HCT116 (cell line): Measurements from ENCODE around the gene CFAP410. TPM values are rescaled to one million over a fixed set of nuclear protein-coding genes. Genes with fewer than 3 reads are reported as not detected.

Source experiments
- ATAC-seq: fragments of 200-7000 bp; cut with Tn5 transposase; 2 replicates; pipeline ENCODE4 v1.9.1; 2020; ENCODE audit warnings: mild to moderate bottlenecking, moderate library complexity
- BruUV-seq: library from RNA; stranded (reverse); fragments of 400-500 nt; replicated peaks from 2 replicates; lab custom pipeline; 2021; lab: Mats Ljungman, UMichigan
- CTCF ChIA-PET: fragments of 300-600 bp; sonication (Branson Sonifier 250); formaldehyde crosslinking; loops from one replicate; lab custom pipeline; 2021; ENCODE audit warnings: antibody characterized with exemption; lab: Charles Lee
- POLR2A ChIA-PET: fragments of 300-600, 350-600 bp; sonication (Branson Sonifier 250); formaldehyde crosslinking; loops from one replicate; lab custom pipeline; 2021; ENCODE audit warnings: antibody characterized with exemption; lab: Charles Lee
- RAD21 ChIA-PET, 2 experiments: fragments of 300-600 bp; sonication (Branson Sonifier 250); formaldehyde crosslinking; loops; one replicate each; lab custom pipeline; 2023; ENCODE audit warnings: low total read pairs in 2 of 2; ENCODE audit not compliant: uncharacterized antibody in 2 of 2, unreplicated experiment in 2 of 2, low non-redundant PET in 1 of 2; lab: Charles Lee
- DNase-seq: peaks from one replicate; pipeline ENCODE4 v3.0.0-alpha.2; 2010; ENCODE audit warnings: low read depth, low spot score
- H2AFZ ChIP-seq: fragments of 200-600 bp; shearing (Covaris generic), sonication (generic); 2 replicates; pipeline ENCODE4 v1.6.1; 2017; ENCODE audit warnings: low read depth, mixed run types, mixed read lengths, antibody characterized with exemption, low read length; ENCODE audit not compliant: poor library complexity, severe bottlenecking
- H3K27ac ChIP-seq: 2 replicates; pipeline ENCODE4 v1.5.1; 2012; ENCODE audit warnings: low read depth, low read length
- H3K27me3 ChIP-seq: fragments of 200-600 bp; sonication (generic); 2 replicates; pipeline ENCODE4 v1.6.1; 2016; ENCODE audit warnings: mixed run types, low read length, mixed read lengths; ENCODE audit not compliant: insufficient read depth
- H3K36me3 ChIP-seq, 2 experiments: fragments of 200-500 bp in 1 of 2; fragments of 200-600 bp in 1 of 2; sonication (Bioruptor generic) in 1 of 2; sonication (generic) in 1 of 2; 2 replicates each; pipeline versions ENCODE4 v1.5.1 to v1.6.1; 2014 to 2016; ENCODE audit warnings: low read length in 2 of 2, inconsistent platforms in 1 of 2, mixed read lengths in 1 of 2, mixed run types in 1 of 2; ENCODE audit not compliant: insufficient read depth in 2 of 2, control insufficient read depth in 1 of 2
- H3K4me1 ChIP-seq, 2 experiments: fragments of 200-600 bp in 1 of 2; sonication (generic) in 1 of 2; 2 replicates each; pipeline versions ENCODE4 v1.5.1 to v1.6.1; 2012 to 2017; ENCODE audit warnings: low read length in 2 of 2, inconsistent platforms in 1 of 2, mild to moderate bottlenecking in 1 of 2, mixed read lengths in 1 of 2, mixed run types in 1 of 2, moderate library complexity in 1 of 2; ENCODE audit not compliant: insufficient read depth in 2 of 2, control insufficient read depth in 1 of 2
- H3K4me2 ChIP-seq: fragments of 200-600 bp; sonication (generic); 2 replicates; pipeline ENCODE4 v1.6.1; 2017; ENCODE audit warnings: mixed run types, low read length, mixed read lengths
- H3K4me3 ChIP-seq, 2 experiments: fragments of 200-600 bp in 1 of 2; sonication (generic) in 1 of 2; replicated peaks in 1 of 2; 2 replicates each; pipeline ENCODE4 v1.5.1; 2011 to 2016; ENCODE audit warnings: low read length in 2 of 2, control low read depth in 1 of 2, low read depth in 1 of 2, mild to moderate bottlenecking in 1 of 2, mixed read lengths in 1 of 2, mixed run types in 1 of 2
- H3K79me2 ChIP-seq: fragments of 200-600 bp; sonication (generic); 2 replicates; pipeline ENCODE4 v1.6.1; 2017; ENCODE audit warnings: mild to moderate bottlenecking, mixed run types, low read length, moderate library complexity, mixed read lengths; ENCODE audit not compliant: insufficient read depth
- H3K9ac ChIP-seq: fragments of 200-600 bp; sonication (generic); 2 replicates; pipeline ENCODE4 v1.6.1; 2016; ENCODE audit warnings: low read length, mixed read lengths
- H3K9me2 ChIP-seq: fragments of 200-600 bp; sonication (generic), shearing (Covaris generic); 2 replicates; pipeline ENCODE4 v1.6.1; 2017; ENCODE audit warnings: mixed run types, mild to moderate bottlenecking, moderate library complexity; ENCODE audit not compliant: insufficient read depth
- H3K9me3 ChIP-seq, 2 experiments: fragments of 200-500 bp in 1 of 2; fragments of 200-600 bp in 1 of 2; sonication (Bioruptor generic) in 1 of 2; sonication (generic) in 1 of 2; 2 replicates each; pipeline ENCODE4 v1.6.1; 2014 to 2017; ENCODE audit warnings: low read length in 2 of 2, mixed read lengths in 2 of 2, inconsistent platforms in 1 of 2, low read depth in 1 of 2, mild to moderate bottlenecking in 1 of 2, mixed run types in 1 of 2, moderate library complexity in 1 of 2; ENCODE audit not compliant: control insufficient read depth in 1 of 2, insufficient read depth in 1 of 2
- H4K20me1 ChIP-seq: fragments of 200-600 bp; sonication (generic), shearing (Covaris generic); 2 replicates; pipeline ENCODE4 v1.6.1; 2017; ENCODE audit warnings: mixed run types, mild to moderate bottlenecking, moderate library complexity; ENCODE audit not compliant: insufficient read depth
- CTCF ChIP-seq, 3 experiments: fragments of 200-600 bp in 1 of 3; sonication (generic) in 1 of 3; IDR thresholded peaks in 2 of 3; conservative IDR thresholded peaks in 1 of 3; 2 replicates each; pipeline ENCODE4 v1.5.1; 2012 to 2017; ENCODE audit warnings: low read depth in 2 of 3, low read length in 2 of 3, antibody characterized with exemption in 1 of 3, borderline replicate concordance in 1 of 3, control low read depth in 1 of 3, mild to moderate bottlenecking in 1 of 3, mixed read lengths in 1 of 3, mixed run types in 1 of 3, moderate library complexity in 1 of 3; ENCODE audit not compliant: insufficient read depth in 1 of 3
- ELF1 ChIP-seq: IDR thresholded peaks from 2 replicates; pipeline ENCODE4 v1.6.1; 2012; ENCODE audit warnings: low read depth, borderline replicate concordance
- EZH2 ChIP-seq: fragments of 200-600 bp; sonication (generic); IDR thresholded peaks from 2 replicates; pipeline ENCODE4 v1.6.1; 2017; ENCODE audit warnings: antibody characterized with exemption, mixed run types
- EZH2phosphoT487 ChIP-seq: fragments of 200-600 bp; IDR thresholded peaks from 2 replicates; pipeline ENCODE4 v1.6.1; 2018; ENCODE audit warnings: antibody characterized with exemption, borderline replicate concordance
- FOSL1 ChIP-seq: IDR thresholded peaks from 2 replicates; pipeline ENCODE4 v1.6.1; 2012; ENCODE audit warnings: low read depth
- JUND ChIP-seq: IDR thresholded peaks from 2 replicates; pipeline ENCODE4 v1.6.1; 2012
- MAX ChIP-seq: IDR thresholded peaks from 2 replicates; pipeline ENCODE4 v1.6.1; 2012
- POLR2A ChIP-seq: IDR thresholded peaks from 2 replicates; pipeline ENCODE4 v1.7.0; 2011; ENCODE audit warnings: borderline replicate concordance; ENCODE audit not compliant: insufficient read depth, insufficient read length; ENCODE audit errors: extremely low read depth
- POLR2AphosphoS5 ChIP-seq: IDR thresholded peaks from 2 replicates; pipeline ENCODE4 v1.6.1; 2011; ENCODE audit warnings: mild to moderate bottlenecking, low read depth, low read length, moderate library complexity
- RAD21 ChIP-seq: IDR thresholded peaks from 2 replicates; pipeline ENCODE4 v1.6.1; 2012; ENCODE audit warnings: low read depth, mild to moderate bottlenecking
- REST ChIP-seq: IDR thresholded peaks from 2 replicates; pipeline ENCODE4 v1.6.1; 2012; ENCODE audit warnings: low read depth
- SIN3A ChIP-seq: IDR thresholded peaks from 2 replicates; pipeline ENCODE4 v1.6.1; 2012; ENCODE audit warnings: low read depth
- SRF ChIP-seq: IDR thresholded peaks from 2 replicates; pipeline ENCODE4 v1.6.1; 2012; ENCODE audit warnings: low read depth
- TCF7L2 ChIP-seq: IDR thresholded peaks from 2 replicates; pipeline ENCODE4 v1.7.0; 2011; ENCODE audit warnings: borderline replicate concordance, inconsistent platforms; ENCODE audit not compliant: insufficient read depth, insufficient read length; ENCODE audit errors: extremely low read depth
- YY1 ChIP-seq: IDR thresholded peaks from 2 replicates; pipeline ENCODE4 v1.6.1; 2011; ENCODE audit warnings: low read length, low read depth, moderate library complexity, mild to moderate bottlenecking; ENCODE audit not compliant: insufficient replicate concordance; ENCODE audit errors: extremely low read depth
- ZBTB33 ChIP-seq: IDR thresholded peaks from 2 replicates; pipeline ENCODE4 v1.6.1; 2011; ENCODE audit warnings: mild to moderate bottlenecking, low read length, moderate library complexity; ENCODE audit not compliant: insufficient replicate concordance; ENCODE audit errors: extremely low read depth
- ZFX ChIP-seq: fragments of 450-650 bp; IDR thresholded peaks from 2 replicates; pipeline ENCODE4 v1.6.1; 2017
- ZNF274 ChIP-seq: fragments of 200-500 bp; sonication (Bioruptor generic); IDR thresholded peaks from 2 replicates; pipeline ENCODE4 v1.6.1; 2014; ENCODE audit warnings: mild to moderate bottlenecking, low read depth, low read length, inconsistent platforms
- intact Hi-C: fragments of 100-400 bp; cut with micrococcal nuclease; formaldehyde crosslinking; loops from 2 replicates; pipeline ENCODE4 v1.10.0; 2022
- total RNA-seq: library from RNA; stranded (reverse); gene quantifications from one replicate; pipeline ENCODE4 v1.2.1, GENCODE V29; 2021; ENCODE audit not compliant: unreplicated experiment

CFAP410 gene
- total RNA-seq, 1 experiment from 2014 or later, result 15.3 TPM

- no peak for DNase-seq
- peak overlapping the region; percentile 88 for H3K9ac ChIP-seq
- peak overlapping the region; percentile 98 for H3K4me2 ChIP-seq
- TF ChIP-seq SRF (no peak), JUND (no peak), POLR2A (no peak), FOSL1 (no peak), YY1 (no peak), TCF7L2 (no peak), EZH2 (no peak), ZFX (no peak), EZH2phosphoT487 (no peak), REST (no peak), MAX (no peak), ZNF274 (no peak), SIN3A (no peak), POLR2AphosphoS5 (no peak), RAD21 (no peak), ELF1 (no peak), CTCF (IDR thresholded peaks at IDR 0.05 in 2 of 3, conservative IDR thresholded peaks at IDR 0.05 in 1 of 3; ENCODE audit: borderline replicate concordance in 1 of 3, insufficient read depth in 1 of 3, low read depth in 2 of 3, low read length in 2 of 3) (no peak), ZBTB33 (no peak)
- no peaks in the 10 kb centered on the region for H3K27me3 ChIP-seq
- ChIA-PET CTCF (no interaction called here), RAD21 (interaction anchor here in 1 of 2 experiments (0.7 kb wide), 1 partner anchor 184 kb away, joined by 3 read pairs; no protein-coding TSS in a partner anchor), POLR2A (no interaction called here)
- H3K79me2 ChIP-seq, result peaks cover 34% of the 10 kb centered on the region
- intact Hi-C loops, result no loop called here
- H3K9me3 ChIP-seq, result no peaks in the 10 kb centered on the region
- no peaks in the 10 kb centered on the region for H3K9me2 ChIP-seq
- H4K20me1 ChIP-seq, result no peaks in the 10 kb centered on the region
- H3K36me3 ChIP-seq, result 0 out of 4 replicates have a peak, but pooled peaks cover 0 to 2% of the 10 kb centered on the region in 2 experiments
- H2AFZ ChIP-seq, result no peak overlapping the region
- H3K27ac ChIP-seq, result peak overlapping the region; percentile 92
- H3K4me3 ChIP-seq, result peak overlapping the region; percentile 74 to 76
- no peak for ATAC-seq
- BruUV-seq, result no TSS peak
- H3K4me1 ChIP-seq, result peaks cover 15 to 46% of the 10 kb centered on the region in 2 experiments
Observed at GRCh38 chr21:44299085-44299457, 40.1 kb downstream of the CFAP410 start.
